GM21447 (cell line): ENCODE measurements around the gene RASD2.

Source experiments
- ATAC-seq: cut with Tn5 transposase; IDR thresholded peaks from one replicate; pipeline ENCODE4 v1.9.1; 2021; ENCODE audit not compliant: unreplicated experiment

Gene RASD2

DNA sequence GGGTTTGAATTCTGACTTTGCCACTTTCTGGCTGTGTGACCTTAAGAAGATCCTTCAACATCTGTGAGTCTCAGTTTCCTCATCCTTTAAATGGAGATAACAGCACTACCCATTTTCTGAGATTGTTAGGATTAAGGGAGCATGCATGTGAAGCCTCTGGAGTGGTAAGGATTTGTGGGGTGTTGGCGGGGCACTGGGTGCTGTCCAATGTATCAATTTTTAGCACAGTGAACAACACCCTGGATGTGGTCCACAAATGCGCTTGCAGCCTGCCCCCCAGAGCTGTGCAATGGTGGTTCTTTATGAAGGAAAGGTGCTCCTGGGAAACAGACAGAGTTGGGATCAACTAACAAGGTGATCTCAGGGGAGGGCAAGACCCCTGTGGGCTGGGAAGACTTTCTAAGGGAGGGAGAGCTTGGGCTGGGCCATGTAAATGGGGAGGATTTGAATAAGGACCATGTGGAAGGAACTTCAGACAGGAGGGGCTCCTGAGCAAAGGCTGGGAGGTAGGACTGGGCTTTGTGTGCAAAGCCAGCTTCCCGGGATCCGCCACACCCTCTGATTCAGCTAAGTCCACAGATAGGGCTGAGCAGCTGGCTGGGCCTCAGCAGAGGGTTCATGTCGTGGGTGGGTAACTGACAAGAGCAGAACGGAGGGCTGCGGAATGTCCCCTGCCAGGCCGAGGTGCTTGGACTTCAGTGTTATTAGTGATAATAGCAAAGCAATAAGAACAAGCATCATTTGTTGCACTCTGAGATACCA, 22.7 kb upstream of the RASD2 start:
- no peak for ATAC-seq

DNA sequence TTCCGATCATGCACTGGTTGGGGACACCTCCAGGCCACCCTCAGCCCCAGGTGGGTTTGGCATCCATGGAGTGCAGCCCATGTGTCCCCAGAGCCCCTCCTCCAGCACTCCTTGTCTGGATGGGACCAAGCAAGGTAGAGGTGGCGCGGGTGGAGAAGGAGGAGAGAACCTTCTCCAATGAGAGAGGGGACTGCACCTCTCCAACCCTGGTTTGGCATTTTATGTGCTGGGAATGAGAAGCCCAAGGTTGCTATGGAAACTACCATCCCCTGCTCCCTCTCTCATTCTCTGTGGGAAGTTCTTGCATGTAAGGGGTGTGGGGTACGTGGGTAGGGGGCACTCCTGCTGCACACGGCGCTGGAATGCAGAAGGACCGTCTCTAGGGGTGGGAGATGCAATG, 21.8 kb upstream of the RASD2 start:
- ATAC-seq = no peak

DNA sequence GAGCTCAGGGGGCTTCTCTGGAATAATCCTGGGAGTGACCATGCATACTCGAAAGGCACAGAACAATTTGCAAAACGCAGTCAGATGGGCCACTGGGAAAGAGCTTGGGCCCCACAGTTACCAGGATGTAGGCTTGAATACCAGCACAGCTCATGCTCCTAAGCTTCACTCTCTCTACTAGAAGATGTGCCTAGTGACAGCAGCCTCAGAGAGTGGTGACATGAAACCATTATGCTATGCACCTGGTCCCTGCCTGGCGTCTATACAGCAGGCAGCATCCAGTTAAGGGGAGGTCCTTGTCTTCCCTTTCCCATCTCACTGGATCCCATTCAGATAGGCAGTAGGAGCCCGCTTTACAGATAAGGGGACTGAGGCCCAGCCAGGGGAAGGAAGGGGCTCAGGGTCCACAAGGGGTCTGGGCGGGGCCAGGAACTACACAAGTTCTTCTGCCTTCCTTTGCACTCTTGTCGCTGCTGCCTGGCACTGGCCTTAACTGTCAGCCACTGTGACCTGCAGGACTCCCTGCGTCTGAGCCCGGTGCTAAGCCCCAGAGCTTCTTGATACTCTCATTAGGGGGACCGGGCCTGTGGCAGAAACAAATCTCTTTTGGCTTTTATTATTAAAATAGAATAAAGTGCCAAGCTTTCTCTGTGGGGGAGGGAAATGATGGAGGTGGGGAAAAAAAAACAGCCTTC, 21.2 kb upstream of the RASD2 start:
- ATAC-seq = no peak

DNA sequence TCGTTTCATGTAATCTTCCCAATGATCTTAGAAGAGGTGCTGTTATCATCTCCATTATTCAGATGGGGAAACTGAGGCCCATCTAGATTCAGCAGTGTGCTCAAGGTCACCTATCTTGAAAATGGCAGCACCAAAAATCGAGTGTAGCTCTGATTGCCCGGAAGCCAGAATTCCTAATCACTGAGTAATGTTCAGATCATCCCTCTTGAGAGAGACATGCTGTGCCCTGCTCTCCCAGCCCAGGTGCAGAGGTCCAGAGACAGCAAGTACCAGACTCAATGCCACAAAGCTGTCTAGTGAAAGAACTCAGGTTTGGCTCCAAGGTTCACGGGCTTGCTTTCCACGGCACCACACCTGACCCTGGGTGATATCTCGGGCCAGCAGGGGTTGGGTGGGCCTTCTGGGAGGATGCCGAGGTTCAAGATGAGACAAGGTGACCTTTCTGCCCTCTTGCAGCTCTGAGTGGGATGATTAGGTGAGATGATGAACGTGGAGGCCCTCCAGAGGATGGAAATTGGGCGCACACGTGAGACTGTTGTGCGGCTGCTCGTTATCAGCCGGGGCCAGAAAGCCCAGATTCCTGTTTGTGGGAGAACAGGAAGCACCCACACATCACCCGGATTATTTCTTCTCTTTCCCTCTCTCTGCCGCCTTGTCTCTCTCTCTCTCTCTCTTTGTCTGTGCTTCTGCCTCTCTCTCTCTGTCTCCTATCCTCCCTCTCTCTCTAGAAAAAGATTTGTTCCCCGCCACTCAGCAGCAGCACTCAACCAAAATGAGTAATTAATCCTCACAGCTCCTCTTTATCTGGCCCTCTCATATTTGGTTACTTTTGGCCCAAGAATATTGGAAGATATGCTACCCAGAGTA, 19.0 kb upstream of the RASD2 start:
- no peak for ATAC-seq

DNA sequence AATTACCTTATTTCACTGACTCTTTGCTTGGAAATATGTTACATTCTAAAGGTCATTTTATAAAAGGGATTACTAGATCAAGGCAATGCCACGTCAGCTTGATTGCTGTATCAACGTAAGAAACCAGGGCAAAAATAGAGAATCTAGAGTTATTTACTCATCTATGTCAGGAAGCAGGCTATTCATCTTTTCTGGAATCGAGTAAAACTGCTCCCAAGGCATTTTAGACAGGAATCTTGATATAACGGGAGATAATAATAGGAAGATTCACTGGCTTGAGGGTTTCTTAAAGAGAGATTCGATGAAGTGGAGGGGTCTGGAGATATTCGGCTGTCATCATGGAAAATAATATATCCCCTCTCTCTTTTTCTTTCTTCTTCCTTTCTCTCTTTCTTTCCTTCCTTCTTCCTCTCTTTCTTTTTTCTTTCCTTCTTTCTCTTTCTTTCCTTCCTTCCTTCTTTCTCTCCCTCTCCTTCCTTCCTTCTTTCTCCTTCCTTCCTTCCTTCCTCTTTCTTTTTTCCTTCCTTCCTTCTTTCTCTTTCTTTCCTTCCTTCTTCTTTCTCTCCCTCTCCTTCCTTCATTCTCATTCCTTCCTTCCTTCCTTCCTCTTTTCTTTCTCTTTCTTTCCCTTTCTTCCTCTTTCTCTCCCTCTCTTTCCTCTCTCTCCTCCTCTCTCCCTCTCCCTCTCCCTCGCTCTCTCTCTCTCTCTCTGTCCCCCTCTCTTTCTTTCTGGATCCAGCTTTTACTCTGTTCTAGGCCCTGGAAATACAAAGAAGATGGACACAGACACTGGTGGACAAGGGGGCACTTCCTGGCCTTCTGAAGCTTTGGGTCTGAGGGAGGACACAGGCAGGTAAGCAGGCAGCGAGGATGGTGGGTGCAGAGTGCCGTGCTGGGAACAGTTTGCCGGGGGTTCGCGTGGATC, 18.1 kb upstream of the RASD2 start:
- no peak for ATAC-seq

DNA sequence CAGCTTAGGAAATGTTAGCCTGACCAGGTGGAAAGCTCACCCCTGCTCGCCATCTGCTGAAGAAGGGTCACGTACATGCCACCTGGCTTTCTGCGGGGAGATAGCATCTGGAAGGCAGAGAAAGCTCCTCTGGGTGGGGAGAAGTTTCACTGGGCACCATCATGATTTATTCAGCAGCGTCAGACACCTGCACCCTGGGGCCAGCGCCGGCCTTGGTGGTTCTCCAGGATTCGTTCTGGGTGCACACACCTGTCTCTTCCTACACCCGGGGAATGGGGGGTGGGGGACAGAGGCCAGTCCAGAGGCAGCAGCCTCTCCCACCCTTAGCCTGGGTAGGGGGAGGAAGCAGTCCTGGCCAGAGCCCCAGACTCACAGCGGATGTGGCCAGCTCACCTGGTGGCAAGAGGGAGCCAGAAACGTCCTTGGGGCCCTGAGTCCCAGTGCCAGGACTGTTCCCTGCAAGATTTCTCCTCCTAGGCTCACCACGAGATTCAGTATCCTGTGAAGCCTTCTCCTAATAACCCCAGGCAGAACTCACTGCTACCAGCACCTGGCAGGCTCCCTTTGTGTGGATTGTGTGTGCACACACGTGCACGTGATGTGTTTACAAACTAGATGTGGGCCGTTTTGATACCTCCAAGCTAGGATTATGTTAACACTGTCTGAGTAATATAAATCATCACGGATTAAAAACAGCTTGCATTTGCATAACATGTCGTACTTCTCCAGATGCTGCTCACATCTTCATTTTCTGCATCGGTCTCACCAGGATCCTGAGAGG, 17.3 kb upstream of the RASD2 start:
- no peak for ATAC-seq

DNA sequence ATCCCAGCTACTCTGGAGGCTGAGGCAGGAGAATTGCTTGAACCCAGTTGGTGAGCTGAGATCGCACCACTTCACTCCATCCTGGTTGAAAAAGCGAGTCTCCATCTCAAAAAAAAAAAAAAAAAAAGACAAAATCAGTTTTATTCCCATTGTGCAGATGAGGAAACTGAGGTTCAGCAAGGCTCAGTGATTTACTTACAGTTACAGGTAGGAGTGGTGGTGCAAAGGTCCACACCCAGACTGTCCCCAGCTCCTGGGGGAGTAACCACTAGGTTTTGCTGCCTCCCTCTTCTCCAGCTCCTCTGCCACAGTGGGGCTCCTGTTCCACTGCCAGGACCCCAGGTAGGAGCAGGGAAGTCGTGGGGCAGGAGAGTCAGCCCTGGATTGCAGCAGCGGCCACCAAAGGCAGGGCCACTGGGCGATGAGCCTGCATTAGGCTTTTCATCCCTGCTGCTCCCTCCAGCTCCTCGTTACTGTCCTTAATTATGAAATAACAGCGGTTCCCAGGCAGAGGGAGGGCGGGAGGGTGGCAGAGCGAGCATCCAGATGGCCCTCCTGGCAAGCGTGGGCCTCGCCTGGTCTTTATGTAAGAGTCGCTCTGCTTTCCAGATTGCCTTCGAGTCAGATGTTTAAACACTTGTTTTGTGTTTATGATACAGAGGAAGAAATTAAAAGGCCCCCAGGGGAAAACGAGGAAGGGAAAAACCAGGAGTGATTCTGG, 15.5 kb upstream of the RASD2 start:
- ATAC-seq = no peak

DNA sequence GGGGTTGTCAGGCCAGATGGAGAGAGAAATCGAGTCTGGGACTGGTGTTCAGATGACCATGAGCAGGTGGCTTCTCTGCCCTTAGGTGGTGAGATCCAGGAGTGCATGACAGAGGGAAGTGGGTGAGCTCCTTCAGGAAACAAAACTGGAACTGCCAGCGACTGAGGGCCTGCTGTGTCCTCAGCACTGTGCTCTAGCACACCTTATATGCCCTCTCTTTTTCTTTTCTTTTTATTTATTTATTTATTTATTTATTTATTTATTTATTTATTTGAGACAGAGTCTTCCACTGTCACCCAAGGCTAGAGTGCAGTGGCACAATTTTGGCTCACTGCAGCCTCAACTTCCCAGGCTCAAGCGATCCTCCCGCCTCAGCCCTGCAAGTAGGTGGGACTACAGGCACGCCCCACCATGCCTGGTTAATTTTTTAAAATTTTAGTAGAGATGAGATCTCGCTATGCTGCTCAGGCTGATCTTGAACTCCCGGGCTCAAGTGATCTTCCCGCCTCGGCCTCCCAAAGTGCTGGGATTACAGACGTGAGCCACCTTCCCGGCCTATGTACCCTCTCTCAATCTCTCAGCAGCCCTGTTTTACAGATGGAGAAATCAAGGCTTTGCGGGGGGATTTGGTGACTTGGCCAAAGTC, 14.8 kb upstream of the RASD2 start:
- ATAC-seq = no peak

DNA sequence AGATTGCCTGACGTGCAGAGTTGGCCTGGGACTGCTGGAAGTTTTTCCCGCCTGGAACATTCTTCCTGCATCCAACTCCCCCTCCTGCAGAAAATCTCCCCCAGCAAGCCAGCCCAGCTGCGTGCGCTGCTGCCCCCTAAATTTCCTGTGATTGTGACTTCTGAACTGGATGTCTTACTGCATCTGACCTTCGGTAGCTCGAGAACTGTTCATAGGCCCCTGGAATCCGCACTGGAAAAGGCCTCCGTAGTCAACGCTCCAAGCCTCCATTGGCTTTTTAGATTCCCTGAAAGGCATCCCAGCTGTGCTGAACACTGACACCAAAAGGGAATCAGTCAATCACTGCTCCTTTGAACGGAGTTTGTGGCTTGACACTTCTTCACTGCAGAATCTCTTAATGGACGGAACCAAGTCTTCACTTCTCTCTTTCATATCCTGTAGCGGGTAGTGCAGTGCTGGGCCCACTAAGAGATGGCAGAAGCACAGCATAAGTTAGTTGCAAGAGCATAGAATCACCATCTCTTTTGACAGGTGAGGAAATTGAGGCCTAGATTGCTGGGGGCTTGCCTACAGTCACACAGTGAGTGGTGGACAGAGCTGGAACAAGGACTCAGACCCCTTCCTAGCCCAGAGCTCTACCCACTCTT, 14.2 kb upstream of the RASD2 start:
- ATAC-seq = no peak

DNA sequence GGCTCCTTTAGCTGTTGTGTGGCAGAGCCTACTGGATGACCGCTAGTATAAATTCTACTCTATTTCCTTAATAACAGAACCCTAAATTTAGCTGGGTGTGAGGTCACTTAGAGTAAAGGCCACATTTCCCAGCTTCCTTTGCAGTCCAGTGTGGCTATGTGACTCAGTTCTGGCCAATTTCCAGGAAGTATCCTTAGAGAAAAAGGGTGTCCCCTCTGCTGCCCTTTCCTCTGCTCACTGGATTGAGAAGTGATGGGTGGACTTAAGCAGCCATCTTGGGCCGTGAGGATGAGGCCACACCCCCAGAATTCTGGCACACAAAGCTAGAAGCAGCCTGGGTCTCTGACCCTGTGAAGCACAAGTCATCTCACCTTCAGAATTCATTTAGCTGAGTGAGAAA, 11.7 kb upstream of the RASD2 start:
- ATAC-seq = no peak

DNA sequence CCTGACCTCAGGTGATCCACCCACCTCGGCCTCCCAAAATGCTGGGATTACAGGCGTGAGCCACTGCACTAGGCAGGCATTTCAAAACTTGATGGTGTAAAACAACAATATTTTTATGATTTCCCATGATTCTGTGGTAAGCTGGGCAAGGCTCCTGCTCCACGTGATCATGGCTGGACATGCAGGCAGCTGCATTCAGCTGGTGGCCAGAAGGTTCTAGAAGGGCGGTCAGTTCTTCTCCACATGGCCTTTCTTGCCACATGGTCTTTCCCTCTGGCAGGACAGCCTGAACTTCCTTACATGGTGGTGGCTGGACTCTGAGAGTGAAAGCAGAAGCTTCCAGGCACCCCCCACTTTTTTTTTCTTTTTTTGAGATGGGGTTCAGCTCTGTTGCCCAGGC, 9.9 kb upstream of the RASD2 start:
- ATAC-seq = no peak

DNA sequence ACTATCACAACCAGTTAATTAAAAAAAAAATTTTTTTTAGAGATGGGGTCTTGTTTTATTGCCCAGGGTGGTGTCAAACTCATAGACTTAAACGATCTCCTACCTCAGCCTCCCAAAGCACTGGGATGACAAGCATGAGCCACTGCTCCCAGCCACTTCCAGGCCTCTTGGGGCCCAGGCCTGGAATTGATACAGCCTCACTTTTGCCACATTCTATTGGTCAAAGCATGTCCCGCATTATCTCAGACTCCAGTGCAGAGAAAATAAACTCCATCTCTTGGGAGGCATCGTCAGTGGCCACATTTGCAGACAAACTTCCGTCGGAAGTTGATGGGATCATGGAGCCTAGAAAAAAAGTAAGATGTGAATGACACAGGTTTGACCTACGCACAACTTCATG, 9.4 kb upstream of the RASD2 start:
- no peak for ATAC-seq

DNA sequence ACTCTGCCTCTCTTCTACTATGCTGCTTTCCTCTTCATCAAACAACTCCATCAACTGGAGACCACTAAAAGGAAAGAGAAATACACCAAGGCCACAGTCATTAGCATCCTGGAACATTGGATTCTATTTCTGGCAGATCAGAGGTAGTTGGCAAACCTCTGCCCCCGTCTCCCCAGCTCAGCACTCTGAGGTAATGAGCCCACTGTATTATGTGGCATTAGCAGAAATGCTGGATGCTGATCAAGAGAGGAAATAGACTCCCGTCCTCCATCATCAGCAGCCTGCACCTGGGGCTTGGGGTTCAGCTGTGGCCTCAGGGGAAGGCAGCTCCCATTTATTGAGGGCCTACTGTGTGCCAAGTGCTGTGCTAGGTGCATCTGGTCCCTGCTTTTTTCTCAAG, 9.0 kb upstream of the RASD2 start:
- ATAC-seq = no peak

DNA sequence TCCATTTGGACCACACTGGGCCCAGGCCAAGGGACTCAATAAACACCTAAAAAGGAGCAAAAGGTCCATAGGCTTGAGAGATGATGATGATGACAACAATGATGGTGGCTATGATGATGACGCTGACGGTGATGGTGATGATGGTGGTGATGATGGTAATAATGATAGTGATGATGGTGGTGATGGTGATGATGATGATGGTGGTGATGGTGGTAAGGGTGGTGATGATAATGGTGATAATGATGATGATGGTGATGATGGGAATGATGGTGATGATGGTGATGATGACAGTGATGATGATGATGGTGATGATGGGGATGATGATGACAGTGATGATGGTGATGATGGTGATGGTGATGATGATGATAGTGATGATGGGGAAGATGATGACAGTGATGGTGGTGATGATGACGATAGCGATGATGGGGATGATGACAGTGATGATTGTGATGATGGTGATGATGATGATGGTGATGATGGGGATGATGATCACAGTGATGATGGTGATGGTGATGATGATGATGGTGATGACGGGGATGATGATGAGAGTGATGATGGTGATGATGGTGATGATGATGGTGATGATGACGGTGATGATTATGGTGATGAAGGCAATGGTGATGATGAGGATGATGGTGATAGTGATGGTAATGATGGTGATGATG, 7.1 kb upstream of the RASD2 start:
- no peak for ATAC-seq

DNA sequence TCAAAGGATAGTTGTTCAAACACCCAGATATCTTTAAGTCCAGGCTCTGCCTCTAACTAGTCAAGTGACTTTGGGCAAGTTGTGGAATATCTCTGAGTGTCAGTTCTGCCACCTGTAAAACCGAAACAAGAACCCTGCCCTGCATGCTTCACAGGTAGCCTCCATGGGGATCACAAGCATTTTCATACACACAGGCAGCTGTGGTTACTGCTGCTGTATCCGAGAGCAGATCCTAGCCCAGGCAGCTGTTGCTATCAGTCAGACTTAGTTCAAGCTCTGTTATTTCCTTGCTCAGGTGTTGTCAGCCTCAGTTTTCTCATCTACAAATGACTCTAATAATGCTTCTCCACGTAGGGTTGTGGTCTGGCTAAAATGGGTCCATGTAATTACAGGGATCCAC, 6.5 kb upstream of the RASD2 start:
- ATAC-seq = no peak

DNA sequence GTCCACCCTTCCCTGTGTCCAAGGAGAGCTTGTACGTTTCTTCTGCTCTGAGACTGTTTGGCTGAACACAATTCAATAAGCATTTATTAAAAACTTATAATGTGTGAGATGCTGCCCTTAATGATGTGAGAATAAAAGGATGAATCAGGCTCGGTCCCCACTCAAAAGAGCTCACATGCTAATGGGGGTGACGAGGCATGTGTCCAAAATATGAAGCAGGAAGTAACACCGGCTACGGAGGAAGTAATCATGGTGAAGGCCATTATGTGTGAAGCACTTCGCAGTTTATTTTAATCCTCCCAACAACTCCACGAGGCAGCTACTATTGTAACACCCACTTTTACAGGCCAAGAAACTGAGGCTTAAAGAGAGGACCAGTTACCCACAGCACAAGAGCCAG, 3.4 kb upstream of the RASD2 start:
- no peak for ATAC-seq

DNA sequence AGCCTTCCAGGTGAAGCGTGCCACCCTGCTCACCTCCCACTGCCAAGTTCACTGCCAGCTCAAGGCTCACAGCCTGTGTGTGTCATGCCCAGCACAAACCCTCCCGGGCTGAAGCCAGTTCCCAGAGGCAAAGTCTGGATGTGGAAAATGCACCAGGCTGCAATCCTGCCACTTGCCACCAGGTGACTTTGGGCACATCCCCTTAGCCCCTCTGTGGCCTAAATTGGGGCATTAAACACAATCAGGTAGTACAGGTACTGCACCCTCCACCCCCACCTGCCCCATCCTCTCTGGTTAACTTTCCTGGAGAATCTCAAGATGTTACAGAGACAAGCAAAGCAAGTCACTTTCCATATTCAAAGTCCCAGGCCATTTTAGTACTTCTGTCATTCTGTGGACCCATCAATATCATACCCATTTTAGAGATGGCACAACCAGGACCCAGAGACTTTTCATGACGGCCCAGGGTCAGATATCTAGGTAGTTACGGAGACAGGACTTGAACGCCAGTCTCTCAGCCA, 1.8 kb upstream of the RASD2 start:
- no peak for ATAC-seq

DNA sequence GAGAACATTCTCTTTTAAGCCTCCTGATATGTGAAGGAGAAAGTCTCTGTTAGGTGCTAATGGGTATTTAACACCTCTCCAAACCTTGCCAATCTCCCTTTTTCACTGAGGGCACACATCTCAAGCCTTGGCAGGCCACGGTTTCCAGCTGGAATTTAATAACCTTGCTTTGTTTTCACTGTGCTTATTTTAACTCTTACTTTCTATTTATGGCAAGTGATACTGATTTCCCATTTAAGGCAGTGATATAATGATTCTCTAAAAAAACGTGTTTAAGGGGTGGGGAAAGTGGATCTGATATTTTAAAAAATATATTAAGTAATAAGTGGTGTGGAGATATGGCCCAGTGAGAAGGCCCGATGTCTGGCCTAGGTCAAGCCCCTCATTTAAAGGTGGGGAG, 1.1 kb upstream of the RASD2 start:
- ATAC-seq = no peak
